B cell (primary cell): ENCODE data around the gene IL20RB. TPM values are rescaled to one million over a fixed set of nuclear protein-coding genes. Genes with fewer than 3 reads are reported as not detected.

ENCODE experiments used
- ATAC-seq: fragments of 200-7000 bp; cut with Tn5 transposase; one replicate; pipeline ENCODE4 v1.10.0; 2021; ENCODE audit warnings: low read depth, mild to moderate bottlenecking, moderate number of reproducible peaks, moderate library complexity
- CTCF ChIA-PET: fragments of 350-600 bp; sonication (Branson Sonifier 250); formaldehyde crosslinking; loops from one replicate; lab custom pipeline; 2021; ENCODE audit warnings: antibody characterized with exemption, inconsistent platforms; lab: Charles Lee
- POLR2A ChIA-PET: fragments of 350-600 bp; sonication (Branson Sonifier 250); formaldehyde crosslinking; loops from one replicate; lab custom pipeline; 2021; ENCODE audit warnings: antibody characterized with exemption; lab: Charles Lee
- DNase-seq: peaks from one replicate; pipeline ENCODE4 v3.0.0; 2013
- H2AFZ ChIP-seq: 2 replicates; pipeline ENCODE4 v1.6.1; 2012; ENCODE audit warnings: mild to moderate bottlenecking, low read depth, low read length; ENCODE audit not compliant: insufficient read depth, poor library complexity, severe bottlenecking
- H3K27ac ChIP-seq, 2 donors: 1 replicate in 1 of 2; 2 replicates in 1 of 2; pipeline ENCODE4 v1.5.1; 2012 to 2013; ENCODE audit warnings: low read length in 2 of 2, mild to moderate bottlenecking in 2 of 2, moderate library complexity in 1 of 2
- H3K27me3 ChIP-seq, 4 experiments: fragments of 200-600 bp in 1 of 4; sonication (generic) in 1 of 4; replicated peaks in 1 of 4; 1 replicate in 2 of 4; 2 replicates in 2 of 4; pipeline versions ENCODE4 v1.6.1 to v1.7.0; 2013 to 2016; ENCODE audit warnings: low read length in 3 of 4, mild to moderate bottlenecking in 2 of 4, mixed read lengths in 1 of 4, moderate library complexity in 1 of 4; ENCODE audit not compliant: insufficient read depth in 4 of 4, control insufficient read depth in 3 of 4; ENCODE audit errors: control extremely low read depth in 1 of 4
- H3K36me3 ChIP-seq, 2 experiments: replicated peaks in 1 of 2; 1 replicate in 1 of 2; 2 replicates in 1 of 2; pipeline versions ENCODE4 v1.6.1 to v1.7.1; 2013; ENCODE audit warnings: low read length in 1 of 2; ENCODE audit not compliant: insufficient read depth in 2 of 2, control insufficient read depth in 1 of 2; ENCODE audit errors: control extremely low read depth in 1 of 2, extremely low read depth in 1 of 2
- H3K4me1 ChIP-seq, 2 donors: fragments of 200-600 bp in 1 of 2; sonication (generic) in 1 of 2; 1 replicate in 1 of 2; 2 replicates in 1 of 2; pipeline versions ENCODE4 v1.5.1 to v1.6.1; 2013 to 2017; ENCODE audit warnings: low read length in 2 of 2; ENCODE audit not compliant: control insufficient read depth in 2 of 2, insufficient read depth in 2 of 2
- H3K4me2 ChIP-seq: replicated peaks from 2 replicates; pipeline ENCODE3; 2012; ENCODE audit warnings: mild to moderate bottlenecking, low read depth, low read length; ENCODE audit not compliant: poor library complexity, severe bottlenecking
- H3K4me3 ChIP-seq, 5 experiments: fragments of 200-600 bp in 1 of 5; sonication (generic) in 1 of 5; 1 replicate in 3 of 5; 2 replicates in 2 of 5; pipeline versions ENCODE4 v1.5.1 to v1.7.0; 2011 to 2016; ENCODE audit warnings: low read length in 4 of 5, mild to moderate bottlenecking in 4 of 5, low read depth in 2 of 5, control low read depth in 1 of 5, moderate library complexity in 1 of 5; ENCODE audit not compliant: insufficient read depth in 1 of 5; ENCODE audit errors: control extremely low read depth in 1 of 5, extremely low read depth in 1 of 5
- H3K79me2 ChIP-seq: fragments of 200-600 bp; sonication (generic); one replicate; pipeline ENCODE4 v1.6.0; 2016; ENCODE audit warnings: low read length; ENCODE audit not compliant: control insufficient read depth, insufficient read depth
- H3K9ac ChIP-seq: fragments of 200-600 bp; sonication (generic); 2 replicates; pipeline ENCODE4 v1.6.1; 2017; ENCODE audit warnings: mild to moderate bottlenecking, low read length, moderate library complexity
- H3K9me3 ChIP-seq, 3 donors: one replicate each; pipeline versions ENCODE4 v1.6.1 to v1.7.1; 2013; ENCODE audit warnings: low read length in 2 of 3; ENCODE audit not compliant: control insufficient read depth in 2 of 3, insufficient read depth in 1 of 3; ENCODE audit errors: control extremely low read depth in 1 of 3
- H4K20me1 ChIP-seq: 2 replicates; pipeline ENCODE4 v1.6.0; 2012; ENCODE audit warnings: mild to moderate bottlenecking, low read length; ENCODE audit not compliant: insufficient read depth, control insufficient read depth, poor library complexity, severe bottlenecking
- H3K27ac Mint-ChIP-seq: one replicate; pipeline ENCODE4 v1.8.0; 2021; ENCODE audit warnings: mixed read lengths
- H3K27me3 Mint-ChIP-seq: one replicate; pipeline ENCODE4 v1.8.0; 2021; ENCODE audit warnings: mixed read lengths
- H3K4me1 Mint-ChIP-seq: one replicate; pipeline ENCODE4 v1.8.0; 2021; ENCODE audit warnings: mixed read lengths
- H3K4me3 Mint-ChIP-seq: one replicate; pipeline ENCODE4 v1.8.0; 2021; ENCODE audit warnings: mixed read lengths
- H3K9me3 Mint-ChIP-seq: one replicate; pipeline ENCODE4 v1.8.0; 2022; ENCODE audit warnings: mixed read lengths; ENCODE audit not compliant: insufficient read depth
- EZH2 ChIP-seq: IDR thresholded peaks from 2 replicates; pipeline ENCODE4 v1.6.1; 2012; ENCODE audit warnings: borderline replicate concordance, low read depth, mild to moderate bottlenecking, moderate library complexity, low read length; ENCODE audit not compliant: insufficient read depth, poor library complexity, severe bottlenecking
- WGBS: methylation state at CpG from one replicate; pipeline ENCODE4 v1.1.5; 2013; ENCODE audit warnings: missing lambda C conversion rate; ENCODE audit not compliant: insufficient coverage; 5-methylcytosine and 5-hydroxymethylcytosine counted together
- intact Hi-C: fragments of 100-400 bp; cut with micrococcal nuclease; formaldehyde crosslinking; loops from one replicate; pipeline ENCODE4 v1.10.0; 2022
- polyA plus RNA-seq: library from polyadenylated mRNA; depleted of rRNA; stranded (reverse); fragments of >200 nt; gene quantifications from 2 replicates; pipeline ENCODE4 v1.2.3, GENCODE V29; 2012
- total RNA-seq, 2 donors: library from RNA; stranded (reverse); fragments of 120-200 nt in 1 of 2; gene quantifications; 1 replicate in 1 of 2; 2 replicates in 1 of 2; pipeline versions ENCODE4 v1.2.3 to v1.2.4, GENCODE V29; 2013 to 2022
- TF ChIP-seq, protein P1 (sequence below): fragments of 200-600 bp; IDR thresholded peaks from one replicate; pipeline ENCODE4 v1.8.0; 2022; ENCODE audit warnings: antibody characterized with exemption, mild to moderate bottlenecking

IL20RB gene
- total and polyA plus RNA-seq, 2 donors (not counting 1 experiment from before 2014, with no cell fraction given), result 0.22 to 0.84 TPM

DNA sequence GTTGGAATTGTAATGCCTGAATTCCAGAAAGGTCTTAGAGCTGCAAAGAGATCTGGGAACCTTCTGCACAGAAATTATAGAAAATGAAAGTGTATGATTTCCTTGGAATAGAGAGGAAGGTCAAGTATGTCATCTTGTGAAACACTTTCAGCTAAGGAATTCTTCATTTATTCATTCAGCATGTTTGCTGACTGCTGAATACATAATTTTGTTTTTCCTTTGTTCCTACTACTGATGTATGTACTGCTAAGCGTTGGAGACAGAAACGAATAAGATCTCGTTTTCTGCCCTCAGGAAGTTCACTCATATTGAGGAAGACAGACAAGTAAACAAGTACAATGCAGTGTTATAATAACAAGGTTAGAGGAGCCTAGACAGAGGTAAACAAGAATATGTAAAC lies 14.3 kb upstream of the IL20RB start:
- Histone ChIP-seq H3K27me3 (no peaks in the 10 kb centered on the region), H3K9me3 (no peaks in the 10 kb centered on the region), H2AFZ (no peak overlapping the region), H3K79me2 (peaks cover 39% of the 10 kb centered on the region), H4K20me1 (peaks cover 4% of the 10 kb centered on the region), H3K9ac (no peak overlapping the region), H3K4me3 (no peak overlapping the region), H3K4me1 (peaks cover 2 to 23% of the 10 kb centered on the region in 2 donors), H3K4me2 (no peak overlapping the region), H3K27ac (no peak overlapping the region), H3K36me3 (peaks cover 10% of the 10 kb centered on the region in 2 experiments)
- CTCF ChIA-PET, result no interaction called here
- no peak overlapping the region for H3K27ac Mint-ChIP-seq
- no peak for TF ChIP-seq EZH2
- TF ChIP-seq, protein P1, sequence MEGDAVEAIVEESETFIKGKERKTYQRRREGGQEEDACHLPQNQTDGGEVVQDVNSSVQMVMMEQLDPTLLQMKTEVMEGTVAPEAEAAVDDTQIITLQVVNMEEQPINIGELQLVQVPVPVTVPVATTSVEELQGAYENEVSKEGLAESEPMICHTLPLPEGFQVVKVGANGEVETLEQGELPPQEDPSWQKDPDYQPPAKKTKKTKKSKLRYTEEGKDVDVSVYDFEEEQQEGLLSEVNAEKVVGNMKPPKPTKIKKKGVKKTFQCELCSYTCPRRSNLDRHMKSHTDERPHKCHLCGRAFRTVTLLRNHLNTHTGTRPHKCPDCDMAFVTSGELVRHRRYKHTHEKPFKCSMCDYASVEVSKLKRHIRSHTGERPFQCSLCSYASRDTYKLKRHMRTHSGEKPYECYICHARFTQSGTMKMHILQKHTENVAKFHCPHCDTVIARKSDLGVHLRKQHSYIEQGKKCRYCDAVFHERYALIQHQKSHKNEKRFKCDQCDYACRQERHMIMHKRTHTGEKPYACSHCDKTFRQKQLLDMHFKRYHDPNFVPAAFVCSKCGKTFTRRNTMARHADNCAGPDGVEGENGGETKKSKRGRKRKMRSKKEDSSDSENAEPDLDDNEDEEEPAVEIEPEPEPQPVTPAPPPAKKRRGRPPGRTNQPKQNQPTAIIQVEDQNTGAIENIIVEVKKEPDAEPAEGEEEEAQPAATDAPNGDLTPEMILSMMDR, result no peak
- no peak for DNase-seq
- H3K9me3 Mint-ChIP-seq, result no peaks in the 10 kb centered on the region
- POLR2A ChIA-PET, result no interaction called here
- H3K27me3 Mint-ChIP-seq, result no peaks in the 10 kb centered on the region
- ATAC-seq, result no peak
- intact Hi-C loops, result no loop called here
- no CpG with 5 or more reads among the region's 3 CpGs for WGBS
- H3K4me3 Mint-ChIP-seq, result no peak overlapping the region
- H3K4me1 Mint-ChIP-seq, result peaks cover 43% of the 10 kb centered on the region

DNA sequence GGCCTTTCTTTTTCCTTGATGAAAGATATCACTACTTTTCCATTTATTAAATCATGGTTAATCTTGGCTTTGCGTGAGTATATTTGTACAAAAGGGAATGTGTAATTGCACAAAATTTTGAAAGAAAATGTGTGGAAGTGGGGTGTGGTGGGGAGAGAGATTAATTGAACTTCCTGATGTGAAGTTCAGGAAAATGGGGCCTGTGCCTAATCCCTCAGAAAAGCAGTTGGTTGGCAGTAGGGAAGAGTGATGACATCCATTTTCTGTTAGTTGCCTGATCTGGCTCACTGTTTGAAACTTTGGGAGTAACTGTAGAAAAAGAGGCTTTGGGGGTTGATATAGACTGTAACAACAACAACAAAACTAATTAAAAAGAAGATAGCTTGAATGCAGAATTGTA lies 10.8 kb upstream of the IL20RB start:
- Mint-ChIP-seq H3K27ac (no peak overlapping the region), H3K9me3 (no peaks in the 10 kb centered on the region), H3K4me1 (peaks cover 47% of the 10 kb centered on the region), H3K27me3 (no peaks in the 10 kb centered on the region), H3K4me3 (no peak overlapping the region)
- TF ChIP-seq, protein P1, result no peak
- no peak for TF ChIP-seq EZH2
- no peak for DNase-seq
- peaks cover 10% of the 10 kb centered on the region for H3K79me2 ChIP-seq
- H3K4me3 ChIP-seq, result no peak overlapping the region
- ATAC-seq, result no peak
- H3K9ac ChIP-seq, result no peak overlapping the region
- no peak overlapping the region for H3K4me2 ChIP-seq
- H2AFZ ChIP-seq, result no peak overlapping the region
- H3K4me1 ChIP-seq, result peaks cover 17 to 29% of the 10 kb centered on the region in 2 donors
- no peaks in the 10 kb centered on the region for H3K9me3 ChIP-seq
- H3K27ac ChIP-seq, result peak overlapping the region in 1 of 2 donors; percentile 6
- POLR2A ChIA-PET, result interaction anchor here (0.9 kb wide), 1 partner anchor 85 kb away, joined by 4 read pairs; the partner anchor contains the start of gene NCK1
- H3K36me3 ChIP-seq, result peaks cover 10% of the 10 kb centered on the region in 2 experiments
- H3K27me3 ChIP-seq, result no peaks in the 10 kb centered on the region
- WGBS, result 100% methylated on average over 1 of the region's 1 CpG
- intact Hi-C loops, result no loop called here
- no peaks in the 10 kb centered on the region for H4K20me1 ChIP-seq
- CTCF ChIA-PET, result interaction anchor here (0.7 to 1.7 kb wide), 2 partner anchors 10 to 194 kb away, joined by 3 to 5 read pairs; no protein-coding TSS in a partner anchor
